HG03039 (cell line): Measurements from ENCODE around the gene KLHL9.
A peak's percentile ranks its signal among the peaks of the same experiment; 100 is the strongest.
"Not testable (repeated sequence)": the region's sequence is repeated elsewhere in the genome, so short reads cannot be mapped to it uniquely, and the experiment has no call there.

ENCODE experiments used
- ATAC-seq: cut with Tn5 transposase; IDR thresholded peaks from one replicate; pipeline ENCODE4 v1.9.1; 2021; ENCODE audit warnings: mild to moderate bottlenecking, moderate library complexity; ENCODE audit not compliant: unreplicated experiment

Gene KLHL9, protein sequence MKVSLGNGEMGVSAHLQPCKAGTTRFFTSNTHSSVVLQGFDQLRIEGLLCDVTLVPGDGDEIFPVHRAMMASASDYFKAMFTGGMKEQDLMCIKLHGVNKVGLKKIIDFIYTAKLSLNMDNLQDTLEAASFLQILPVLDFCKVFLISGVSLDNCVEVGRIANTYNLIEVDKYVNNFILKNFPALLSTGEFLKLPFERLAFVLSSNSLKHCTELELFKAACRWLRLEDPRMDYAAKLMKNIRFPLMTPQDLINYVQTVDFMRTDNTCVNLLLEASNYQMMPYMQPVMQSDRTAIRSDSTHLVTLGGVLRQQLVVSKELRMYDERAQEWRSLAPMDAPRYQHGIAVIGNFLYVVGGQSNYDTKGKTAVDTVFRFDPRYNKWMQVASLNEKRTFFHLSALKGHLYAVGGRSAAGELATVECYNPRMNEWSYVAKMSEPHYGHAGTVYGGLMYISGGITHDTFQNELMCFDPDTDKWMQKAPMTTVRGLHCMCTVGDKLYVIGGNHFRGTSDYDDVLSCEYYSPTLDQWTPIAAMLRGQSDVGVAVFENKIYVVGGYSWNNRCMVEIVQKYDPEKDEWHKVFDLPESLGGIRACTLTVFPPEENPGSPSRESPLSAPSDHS

DNA sequence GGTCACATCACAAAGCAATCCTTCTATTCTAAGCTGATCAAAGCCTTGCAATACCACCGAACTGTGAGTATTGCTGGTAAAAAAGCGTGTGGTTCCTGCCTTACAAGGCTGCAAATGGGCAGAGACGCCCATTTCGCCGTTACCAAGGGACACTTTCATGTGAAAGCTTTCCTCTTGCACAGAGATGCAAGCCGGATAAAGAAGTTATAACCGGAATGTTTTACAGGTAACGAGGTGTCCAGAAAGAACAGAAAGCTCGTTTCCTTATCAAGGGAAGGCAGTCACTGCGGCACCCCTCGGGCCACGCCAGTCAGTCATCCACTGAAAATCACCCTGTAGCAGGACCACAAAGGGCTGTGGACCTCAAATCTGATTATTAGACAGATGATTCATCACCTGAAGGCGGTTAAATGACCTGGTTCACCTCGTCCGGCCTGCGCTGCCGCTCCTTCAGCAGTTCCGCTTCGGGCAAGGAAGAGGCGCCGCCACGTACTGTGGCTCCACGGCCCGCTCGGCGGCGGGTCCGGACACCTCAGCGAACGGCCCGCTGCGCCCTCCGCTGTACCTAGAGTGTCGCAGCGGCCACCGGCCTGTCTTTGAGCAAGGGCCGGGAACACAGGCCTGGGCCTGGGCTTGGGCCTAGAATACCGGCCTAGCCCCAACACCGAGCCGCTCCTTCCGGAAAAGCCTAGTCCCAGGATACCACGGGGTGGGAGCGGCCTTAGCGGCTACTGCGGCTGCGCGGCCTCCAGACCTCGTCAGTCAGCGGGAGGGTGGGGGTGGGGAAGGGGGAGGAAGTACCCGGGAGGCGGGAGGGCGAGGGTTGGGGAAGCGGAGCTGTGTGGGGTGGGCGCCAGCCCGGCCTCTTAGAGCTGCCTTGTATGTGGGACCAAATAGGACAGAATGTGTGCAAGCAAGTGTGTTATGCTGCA is at the start of gene KLHL9:
KLHL9 (minus strand) TSS at position 704 of the 932 bp plus-strand sequence; CDS start at position 159, 545 bp downstream.
- ATAC-seq: peak; percentile 86

DNA sequence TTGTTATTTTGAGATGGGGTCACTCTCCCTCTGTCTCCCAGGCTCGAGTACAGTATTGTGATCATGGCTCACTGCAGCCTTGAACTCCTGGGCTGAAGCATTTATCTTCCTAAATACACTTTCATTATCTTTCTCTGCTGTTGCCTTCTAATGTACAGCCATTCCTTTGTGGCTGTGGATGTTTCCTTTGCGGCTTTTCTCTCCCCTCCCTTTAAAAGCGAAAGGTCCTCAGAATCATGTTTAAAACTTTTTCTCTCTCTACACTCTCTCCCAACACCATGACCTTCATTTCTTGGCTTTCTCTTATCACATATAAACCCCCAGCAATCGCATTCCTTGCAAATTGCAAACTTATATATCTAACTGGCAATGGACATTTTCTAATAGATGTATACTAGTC is 48.4 kb upstream of the KLHL9 start:
- ATAC-seq: no peak

DNA sequence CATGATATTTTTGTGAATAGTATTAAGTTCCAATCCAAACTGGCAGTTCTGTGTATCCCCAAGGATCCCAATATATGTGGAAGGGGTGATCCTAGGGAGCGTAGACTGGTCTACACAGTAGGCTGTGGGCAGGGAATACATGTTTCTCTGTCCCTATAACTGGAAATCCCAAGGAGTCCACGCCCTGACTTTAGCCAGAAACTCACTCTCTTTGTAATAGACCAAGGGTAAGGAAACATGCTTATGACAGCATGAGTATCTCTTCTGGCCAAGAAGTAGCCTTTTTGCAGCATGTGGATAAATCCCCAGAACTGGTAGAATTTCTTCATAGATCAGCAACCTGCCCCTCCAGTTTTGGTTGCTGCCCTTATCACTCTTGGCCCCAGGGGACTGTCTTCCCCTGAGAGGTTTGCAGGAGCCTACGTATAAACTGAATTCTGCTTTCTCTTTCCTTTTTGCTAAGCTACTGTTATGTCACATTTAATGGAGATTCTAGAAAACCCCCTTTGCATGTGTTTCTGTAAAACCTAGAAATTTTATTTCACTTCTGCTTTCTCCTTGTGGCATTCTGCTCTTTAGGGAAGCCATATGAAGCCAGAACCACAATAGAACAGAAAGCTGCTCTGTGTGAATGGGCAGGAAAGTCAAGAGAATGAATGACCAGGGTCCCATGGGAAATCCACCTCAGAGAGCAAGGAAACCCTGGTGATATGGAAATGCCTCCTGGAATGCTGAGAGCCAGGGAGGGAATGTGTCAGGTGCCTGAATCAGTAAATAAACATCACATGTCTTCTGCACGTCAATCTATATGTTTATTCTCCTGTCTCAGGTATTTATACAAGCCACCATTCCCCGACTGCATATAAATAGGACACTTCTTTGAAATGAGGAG is 46.5 kb upstream of the KLHL9 start:
- peak; percentile 99 for ATAC-seq

DNA sequence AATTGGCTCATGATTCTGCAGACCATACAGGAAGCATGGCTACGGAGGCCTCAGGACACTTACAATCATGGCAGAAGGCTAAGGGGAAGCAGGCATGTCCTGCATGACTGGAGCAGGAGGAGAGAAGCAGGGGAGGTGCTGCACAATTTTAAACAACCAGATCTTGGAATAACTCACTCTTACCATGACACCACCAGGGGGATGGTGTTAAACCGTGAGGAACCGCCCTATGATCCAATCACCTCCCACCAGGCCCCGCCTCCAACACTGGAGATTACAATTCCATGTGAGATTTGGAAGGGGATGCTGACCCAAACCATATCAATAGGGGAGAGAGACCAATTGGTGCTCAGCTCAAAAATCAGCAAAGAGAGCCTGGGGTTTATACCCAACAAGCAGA is 36.3 kb upstream of the KLHL9 start:
- not testable (repeated sequence) for ATAC-seq

DNA sequence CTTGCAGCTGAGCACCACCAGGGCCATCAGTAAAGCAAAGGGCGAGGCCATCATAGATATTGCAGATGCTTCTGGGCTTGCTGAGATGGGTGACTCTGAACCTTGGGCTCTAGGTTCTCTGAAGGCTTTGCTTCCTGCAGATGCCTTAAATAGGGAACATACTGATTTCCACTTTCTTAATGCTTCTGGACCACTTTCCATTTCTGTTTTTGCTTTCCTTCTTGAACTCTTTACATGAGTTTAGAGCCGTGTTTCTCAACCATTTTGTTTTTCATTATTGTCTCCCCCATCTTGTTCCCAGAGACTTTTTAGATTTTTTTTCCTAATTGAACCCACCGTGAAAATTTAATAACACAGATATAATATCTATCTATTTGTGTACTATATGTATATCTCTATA is 32.8 kb upstream of the KLHL9 start, which contains the start of gene IFNA13:
IFNA13 (minus strand) TSS at position 101 of the 400 bp plus-strand sequence; CDS start at position 54, 47 bp downstream.
- ATAC-seq: no peak

DNA sequence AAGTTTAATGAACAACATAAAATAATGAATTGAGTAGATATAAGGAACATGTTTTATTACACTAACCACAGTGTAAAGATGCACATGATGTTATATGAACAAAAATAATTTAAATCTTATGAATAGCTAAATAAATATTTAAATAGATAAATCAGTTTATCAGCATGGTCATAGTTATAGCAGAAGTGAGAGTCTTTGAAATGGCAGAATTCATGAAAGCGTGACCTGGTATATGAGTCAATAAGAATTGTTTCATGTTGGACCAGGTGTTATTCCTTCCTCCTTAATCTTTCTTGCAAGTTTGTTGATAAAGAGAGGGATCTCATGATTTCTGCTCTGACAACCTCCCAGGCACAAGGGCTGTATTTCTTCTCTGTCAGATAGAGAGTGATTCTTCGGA is 32.0 kb upstream of the KLHL9 start:
- peak; percentile 82 for ATAC-seq

DNA sequence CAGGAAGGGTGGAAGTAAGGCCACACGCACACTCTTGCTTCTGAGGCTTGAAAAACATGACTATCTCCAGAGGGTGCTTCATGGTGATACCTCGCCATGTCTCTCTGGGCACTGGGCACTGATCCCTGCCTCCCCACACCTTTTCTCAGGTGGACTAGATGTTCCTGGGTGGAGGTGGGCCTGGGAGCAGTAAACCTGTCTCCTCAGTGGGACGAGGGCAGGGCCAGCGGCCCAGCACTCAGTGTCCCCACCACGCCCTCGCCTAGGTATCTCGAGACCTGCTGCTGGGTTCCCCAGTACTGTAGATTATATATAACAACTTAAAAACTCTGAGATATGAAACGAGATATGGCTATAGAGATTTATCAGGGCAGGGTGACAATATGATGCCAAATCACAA is 27.1 kb upstream of the KLHL9 start:
- ATAC-seq: no peak

DNA sequence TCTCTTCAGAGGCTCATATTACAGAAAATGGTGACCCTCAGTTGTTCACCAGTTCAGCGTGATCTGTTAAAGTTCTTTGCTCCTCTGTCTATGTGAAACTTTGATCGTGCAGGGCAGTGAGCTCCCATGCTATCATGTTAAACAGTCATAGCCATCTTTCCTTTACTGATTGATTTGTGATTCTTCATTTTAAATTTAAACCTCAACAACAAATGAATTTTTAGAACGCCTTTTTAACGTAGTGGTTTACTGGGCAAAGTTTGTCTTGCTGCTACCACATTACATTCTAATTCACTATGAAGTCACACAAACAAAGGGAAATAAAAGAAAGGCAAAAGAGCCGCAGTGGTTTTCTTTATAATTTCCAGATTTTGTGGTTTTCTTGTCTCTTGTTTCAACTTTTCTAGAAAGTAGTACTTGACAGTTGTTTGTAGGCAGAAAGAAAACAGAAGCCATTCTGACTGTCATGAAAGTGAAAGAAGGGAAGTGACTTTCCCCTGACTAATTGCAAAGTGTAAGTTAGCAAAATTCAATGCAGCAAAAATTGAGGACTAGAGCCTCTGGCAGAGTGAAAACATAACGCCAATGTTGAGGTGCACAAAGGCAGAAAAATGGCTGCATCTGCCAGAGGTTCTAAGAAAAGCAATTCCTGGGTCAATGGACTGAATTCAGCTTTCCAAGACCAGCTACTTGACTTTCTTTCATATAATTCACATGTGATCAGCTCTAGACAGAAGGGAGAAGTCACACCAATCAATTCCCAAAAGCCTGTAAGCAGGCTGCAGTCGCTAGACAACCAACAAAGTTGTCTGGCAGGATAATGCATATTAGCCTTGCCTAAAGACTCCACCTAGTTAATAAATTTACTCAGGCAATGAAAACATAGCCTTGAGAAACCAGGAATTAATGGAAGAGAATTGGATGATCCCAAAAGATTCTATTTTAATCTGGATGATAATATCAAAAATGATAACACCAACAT is 22.6 kb upstream of the KLHL9 start:
- ATAC-seq: peak; percentile 95

DNA sequence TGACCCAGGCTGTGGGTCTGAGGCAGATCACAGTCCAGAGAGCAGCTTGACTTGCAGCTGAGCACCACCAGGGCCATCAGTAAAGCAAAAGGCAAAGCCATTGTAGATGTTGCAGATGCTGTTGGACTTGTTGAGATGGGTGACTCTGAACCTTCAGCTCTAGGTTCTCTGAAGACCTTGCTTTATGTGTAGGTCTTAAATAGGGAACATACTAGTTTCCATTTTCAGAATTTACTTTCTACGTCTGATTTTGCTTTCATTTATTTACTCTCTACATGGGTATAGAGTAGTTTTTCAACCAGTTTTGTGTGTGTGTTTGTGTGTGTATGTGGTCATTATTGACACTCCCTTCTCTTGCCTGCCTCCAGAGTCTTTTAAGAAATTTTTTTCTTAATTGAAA is 15.6 kb upstream of the KLHL9 start, which contains the start of gene IFNA6:
IFNA6 (minus strand) TSS at position 101 of the 400 bp plus-strand sequence; CDS start at position 101, 0 bp downstream.
- no peak for ATAC-seq

DNA sequence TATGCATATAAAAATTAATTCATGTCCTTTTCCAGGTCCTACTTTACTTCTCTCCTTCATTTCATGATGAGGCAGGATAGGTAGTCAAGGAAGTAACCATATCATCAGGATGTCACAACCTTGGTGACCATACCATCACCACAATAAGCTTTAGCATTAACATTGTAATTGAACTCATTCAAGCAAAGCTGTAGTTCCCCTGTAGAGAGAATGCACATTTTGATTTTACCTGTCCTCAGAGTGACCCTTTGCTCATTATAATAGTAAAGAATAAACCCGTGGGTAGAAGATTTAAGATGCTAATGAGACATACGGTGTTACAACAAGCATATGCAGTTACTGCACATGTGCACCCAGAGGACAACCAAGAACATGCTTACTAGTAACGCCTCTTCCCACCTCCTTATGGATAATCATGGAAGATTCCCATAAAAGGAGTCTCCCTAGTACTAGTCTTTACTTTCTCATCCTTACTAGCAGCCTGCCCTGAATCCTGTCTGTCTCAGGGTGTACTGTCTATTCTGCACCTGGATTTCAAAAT is 13.3 kb upstream of the KLHL9 start:
- ATAC-seq: no peak

DNA sequence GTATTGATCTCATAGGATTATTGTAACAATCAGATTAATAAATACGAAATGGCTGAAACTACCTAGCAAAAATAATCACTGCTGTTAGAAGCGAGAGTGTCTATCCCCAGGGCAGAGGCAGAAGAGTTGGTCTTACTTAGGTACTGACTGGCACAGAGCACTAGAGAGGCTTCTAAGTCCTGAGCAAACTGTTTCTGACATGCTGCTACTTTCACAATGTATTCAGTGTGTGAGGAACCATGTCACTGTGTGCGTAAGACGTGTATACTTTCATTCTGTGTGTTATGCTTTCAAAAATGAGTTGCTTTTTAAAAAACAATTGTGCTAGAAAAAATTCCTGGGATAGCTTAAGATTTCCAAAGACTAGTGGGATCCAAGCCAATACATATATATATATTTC is 5.5 kb upstream of the KLHL9 start:
- ATAC-seq: no peak

DNA sequence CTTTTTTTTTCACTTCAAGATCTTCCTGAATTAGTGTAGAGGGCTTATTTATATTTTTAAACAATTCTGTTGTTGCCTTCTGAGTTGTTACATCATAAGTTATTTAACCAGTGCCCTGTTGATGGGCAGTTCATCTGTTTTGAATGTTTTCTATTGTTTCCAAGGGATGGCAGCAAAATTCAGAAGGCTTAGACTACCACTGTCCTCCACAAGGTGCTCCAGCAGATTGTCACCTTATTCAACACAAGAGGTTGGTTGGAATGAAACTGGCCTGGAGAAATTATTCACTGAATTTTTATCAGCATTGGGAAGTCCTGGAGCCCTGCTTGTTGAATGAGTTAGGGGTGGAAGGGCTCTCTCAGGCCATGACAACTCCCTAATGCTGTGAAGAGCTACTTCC is 1.3 kb upstream of the KLHL9 start:
- ATAC-seq: no peak

DNA sequence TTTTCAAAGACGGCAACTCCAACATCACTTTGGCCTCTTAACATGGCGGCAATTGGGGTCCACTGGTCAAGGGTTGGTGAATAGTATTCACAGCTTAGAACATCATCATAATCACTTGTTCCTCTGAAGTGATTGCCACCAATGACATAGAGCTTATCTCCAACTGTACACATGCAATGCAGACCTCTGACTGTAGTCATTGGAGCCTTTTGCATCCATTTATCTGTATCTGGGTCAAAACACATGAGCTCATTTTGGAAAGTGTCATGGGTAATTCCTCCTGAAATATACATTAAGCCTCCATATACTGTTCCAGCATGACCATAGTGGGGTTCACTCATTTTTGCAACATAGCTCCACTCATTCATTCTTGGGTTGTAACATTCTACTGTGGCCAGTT is 2.0 kb downstream of the KLHL9 start:
- no peak for ATAC-seq

DNA sequence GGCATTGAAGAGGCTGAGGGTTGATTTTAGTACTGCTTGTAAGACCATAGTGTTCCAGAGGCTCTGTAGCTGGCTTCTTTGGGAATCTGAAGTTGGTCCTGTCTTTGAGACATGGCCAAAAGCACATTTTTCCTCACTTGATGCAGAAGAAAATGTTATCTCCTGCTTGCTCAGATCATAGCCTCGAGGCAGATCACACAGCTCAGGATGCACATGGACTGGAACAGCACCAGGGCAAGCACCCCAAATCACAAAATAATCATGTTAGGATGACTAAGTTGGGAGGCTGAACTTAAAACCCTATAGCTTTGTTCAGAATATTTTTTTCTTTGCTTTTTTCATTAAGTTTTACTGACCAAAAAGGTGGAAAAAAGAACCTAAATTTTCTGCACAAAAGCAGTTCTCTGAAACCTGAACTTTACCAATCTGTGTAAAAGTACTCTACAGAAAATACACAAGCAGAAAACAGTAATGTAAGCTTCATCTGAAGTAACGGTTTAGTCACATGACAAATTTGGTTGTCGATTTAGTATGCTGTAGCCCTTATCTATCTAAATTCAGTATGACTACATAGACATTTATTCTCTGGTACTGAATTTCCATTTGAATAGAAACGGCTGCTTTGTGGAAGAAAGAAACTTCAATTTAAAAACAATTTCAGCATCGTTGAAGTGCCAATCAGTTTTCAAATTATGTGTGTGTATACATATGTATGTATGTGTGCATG is 3.4 kb downstream of the KLHL9 start:
- ATAC-seq: no peak

DNA sequence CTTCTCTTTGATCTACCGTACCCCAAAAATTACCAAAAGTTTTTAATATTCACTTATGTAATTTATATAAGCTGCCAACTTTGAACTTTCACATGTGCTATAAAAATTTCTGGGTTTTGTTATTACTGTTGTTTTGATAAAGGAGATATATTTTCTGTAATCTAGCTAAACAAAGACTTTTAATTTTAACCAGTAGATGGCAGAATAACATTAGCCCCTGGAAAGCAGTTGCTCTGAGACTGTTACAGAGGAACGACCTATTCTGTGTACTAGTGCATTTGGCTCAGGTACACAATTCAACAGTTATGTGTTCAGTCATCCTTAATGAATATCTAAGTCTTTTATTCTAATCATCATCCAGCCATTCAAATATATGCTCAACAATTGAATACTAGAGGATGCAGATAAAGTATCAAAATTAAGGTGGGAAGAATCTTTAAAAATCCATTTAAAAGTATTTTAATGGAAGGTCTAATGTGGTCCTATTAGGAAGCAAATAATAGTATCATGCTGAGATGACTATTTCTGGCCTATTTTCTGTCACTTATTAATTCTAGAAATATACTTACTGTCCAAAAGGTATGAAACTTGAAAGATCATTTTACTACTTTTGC is 8.6 kb downstream of the KLHL9 start:
- peak; percentile 66 for ATAC-seq

DNA sequence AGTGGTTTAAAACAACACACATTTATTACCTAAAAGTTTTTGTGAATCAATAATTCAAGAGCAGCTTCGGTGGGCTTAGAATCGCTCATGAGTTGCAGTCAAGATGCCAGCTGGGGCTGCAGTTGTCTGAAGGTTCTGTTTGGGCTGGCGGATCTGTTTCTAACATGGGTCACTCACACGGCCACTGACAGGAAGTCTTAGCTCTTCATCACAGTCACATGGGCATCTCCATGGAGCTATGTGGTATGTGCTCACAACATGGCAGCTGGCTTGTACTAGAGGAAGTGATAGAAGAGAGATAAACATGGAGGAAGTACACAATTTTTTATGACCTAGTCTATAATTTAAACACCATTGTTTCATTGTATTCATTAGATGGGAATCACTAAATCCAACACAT is 11.2 kb downstream of the KLHL9 start:
- ATAC-seq: no peak

DNA sequence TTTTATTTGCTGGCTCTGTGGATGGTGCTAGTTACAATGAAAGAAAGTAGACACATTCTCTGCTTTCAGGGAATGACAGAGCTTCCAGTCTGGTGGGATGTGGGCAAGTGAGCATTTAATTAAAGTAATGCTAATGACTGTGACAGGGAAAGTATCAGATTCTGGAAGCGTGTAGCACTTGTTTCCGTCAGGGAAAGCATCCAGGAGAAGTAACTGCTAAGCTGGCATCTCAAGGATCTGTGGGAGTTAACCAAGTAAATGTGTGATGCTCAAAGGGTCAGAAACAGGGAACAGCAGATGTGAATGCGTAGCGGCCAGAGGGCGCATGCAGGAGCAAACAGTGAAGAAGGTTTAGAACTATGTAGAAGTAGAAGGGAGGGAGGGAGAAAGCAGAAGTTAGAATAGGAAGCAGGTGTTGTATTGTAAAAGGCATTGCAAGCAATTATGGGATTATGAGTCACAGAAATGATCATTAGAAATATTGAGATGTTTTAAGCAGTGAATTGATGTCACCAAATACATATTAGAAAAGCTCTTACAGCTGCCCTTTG is 12.2 kb downstream of the KLHL9 start:
- no peak for ATAC-seq
